Colonic mucosa (tissue), 4 donors: ENCODE measurements around the gene PDK2. TPM values are rescaled to one million over a fixed set of nuclear protein-coding genes. Genes with fewer than 3 reads are reported as not detected.

Experiments used
- DNase-seq: peaks from one replicate; pipeline ENCODE4 v3.0.0-alpha.2; 2020
- H3K27ac ChIP-seq: fragments of 200-600 bp; one replicate; pipeline ENCODE4 v1.8.0; 2021
- H3K27me3 ChIP-seq: fragments of 200-600 bp; one replicate; pipeline ENCODE4 v1.8.0; 2021
- H3K36me3 ChIP-seq: fragments of 200-600 bp; one replicate; pipeline ENCODE4 v1.8.0; 2021
- H3K4me1 ChIP-seq: fragments of 200-600 bp; one replicate; pipeline ENCODE4 v1.8.0; 2021; ENCODE audit warnings: mild to moderate bottlenecking
- H3K4me3 ChIP-seq: fragments of 200-600 bp; one replicate; pipeline ENCODE4 v1.8.0; 2021
- H3K9ac ChIP-seq, 2 donors: one replicate each; pipeline ENCODE4 v1.7.0; 2013; ENCODE audit warnings: control low read depth in 2 of 2, low read depth in 2 of 2, low read length in 2 of 2
- H3K9me3 ChIP-seq: fragments of 200-600 bp; one replicate; pipeline ENCODE4 v1.8.0; 2021
- CTCF ChIP-seq: fragments of 200-600 bp; IDR thresholded peaks from one replicate; pipeline ENCODE4 v1.8.0; 2022; ENCODE audit warnings: antibody characterized with exemption, mild to moderate bottlenecking
- intact Hi-C: fragments of 100-400 bp; cut with DNase I; formaldehyde crosslinking; loops from one replicate; pipeline ENCODE4 v1.14.1; 2022
- total RNA-seq, 2 donors: library from RNA; stranded (reverse); fragmentation: NEBNext Ultra II Directional in 1 of 2; extraction: Animal tissue kit (Norgen Biotek cat#: 25700) in 1 of 2; gene quantifications; one replicate each; pipeline ENCODE4 v1.2.1, GENCODE V29; 2021
- donor health status: healthy.
- donor health status: DM: no; HTN: no; CAD: no.
- donor health status: DM: no; HTN: no; CAD: no.

Gene PDK2
- total RNA-seq, 2 donors from 2014 or later: 48.8 to 56.4 TPM

- no peak overlapping the region for H3K4me3 ChIP-seq
- H3K27ac ChIP-seq: no peak overlapping the region
- H3K9ac ChIP-seq: no peak overlapping the region
- no peaks in the 10 kb centered on the region for H3K36me3 ChIP-seq
- no peak for TF ChIP-seq CTCF
- intact Hi-C loops: no loop called here
- peaks cover 9% of the 10 kb centered on the region for H3K27me3 ChIP-seq
- H3K9me3 ChIP-seq: no peaks in the 10 kb centered on the region
- no peak for DNase-seq
- H3K4me1 ChIP-seq: no peaks in the 10 kb centered on the region
Observed at GRCh38 chr17:50118828-50119218, 23.7 kb downstream of the PDK2 start.

- no peaks in the 10 kb centered on the region for H3K4me1 ChIP-seq
- peaks cover 9% of the 10 kb centered on the region for H3K27me3 ChIP-seq
- no peak overlapping the region for H3K4me3 ChIP-seq
- intact Hi-C loops: no loop called here
- H3K27ac ChIP-seq: no peak overlapping the region
- H3K36me3 ChIP-seq: no peaks in the 10 kb centered on the region
- no peak for DNase-seq
- H3K9me3 ChIP-seq: no peaks in the 10 kb centered on the region
- TF ChIP-seq CTCF: no peak
- H3K9ac ChIP-seq: peak overlapping the region in 1 of 2 donors; percentile 12
Observed at GRCh38 chr17:50120475-50121253, 25.5 kb downstream of the PDK2 start.

GRCh38 chr17:50122945-50123344 is 27.8 kb downstream of the PDK2 start:
- H3K4me3 ChIP-seq: no peak overlapping the region
- no peak for TF ChIP-seq CTCF
- peaks cover 9% of the 10 kb centered on the region for H3K27me3 ChIP-seq
- no peak for DNase-seq
- H3K9me3 ChIP-seq: no peaks in the 10 kb centered on the region
- H3K27ac ChIP-seq: no peak overlapping the region
- no peaks in the 10 kb centered on the region for H3K4me1 ChIP-seq
- intact Hi-C loops: no loop called here
- H3K36me3 ChIP-seq: no peaks in the 10 kb centered on the region
- H3K9ac ChIP-seq: no peak overlapping the region

GRCh38 chr17:50123649-50124349 is 28.6 kb downstream of the PDK2 start:
- H3K4me3 ChIP-seq: no peak overlapping the region
- H3K9ac ChIP-seq: peak overlapping the region in 1 of 2 donors; percentile 49
- H3K4me1 ChIP-seq: peaks cover 2% of the 10 kb centered on the region
- no peaks in the 10 kb centered on the region for H3K9me3 ChIP-seq
- H3K36me3 ChIP-seq: no peaks in the 10 kb centered on the region
- no peak for DNase-seq
- H3K27me3 ChIP-seq: peaks cover 4% of the 10 kb centered on the region
- no peak for TF ChIP-seq CTCF
- intact Hi-C loops: no loop called here
- no peak overlapping the region for H3K27ac ChIP-seq

GRCh38 chr17:50125420-50125997 is 30.4 kb downstream of the PDK2 start:
- no peaks in the 10 kb centered on the region for H3K9me3 ChIP-seq
- peaks cover 16% of the 10 kb centered on the region for H3K27me3 ChIP-seq
- no peak overlapping the region for H3K9ac ChIP-seq
- no peak overlapping the region for H3K4me3 ChIP-seq
- DNase-seq: no peak
- intact Hi-C loops: no loop called here
- no peak overlapping the region for H3K27ac ChIP-seq
- H3K36me3 ChIP-seq: no peaks in the 10 kb centered on the region
- peaks cover 10% of the 10 kb centered on the region for H3K4me1 ChIP-seq
- no peak for TF ChIP-seq CTCF
